Kidney epithelial cell (primary cell): ENCODE data around the gene RRBP1. TPM values are rescaled to one million over a fixed set of nuclear protein-coding genes. Genes with fewer than 3 reads are reported as not detected.

Experiments used
- DNase-seq: peaks from one replicate; pipeline ENCODE4 v3.0.0-alpha.2; 2010; ENCODE audit warnings: low read depth
- H3K27me3 ChIP-seq: 2 replicates; pipeline ENCODE4 v1.6.0; 2011; ENCODE audit warnings: low read length; ENCODE audit not compliant: control insufficient read depth, insufficient read depth
- H3K36me3 ChIP-seq: 2 replicates; pipeline ENCODE4 v1.5.1; 2011; ENCODE audit warnings: low read length; ENCODE audit not compliant: control insufficient read depth, insufficient read depth
- H3K4me3 ChIP-seq: 2 replicates; pipeline ENCODE4 v1.5.1; 2011; ENCODE audit warnings: low read depth, mild to moderate bottlenecking, control low read depth, low read length
- total RNA-seq: library from RNA; depleted of rRNA; stranded (reverse); fragments of >200 nt; gene quantifications from 2 replicates; pipeline ENCODE4 v1.2.3, GENCODE V29; 2015
- TF ChIP-seq, protein P1 (sequence below): IDR thresholded peaks from 2 replicates; pipeline ENCODE4 v1.5.1; 2011; ENCODE audit warnings: mild to moderate bottlenecking, moderate library complexity, low read length, control low read depth, inconsistent platforms; ENCODE audit not compliant: insufficient read depth, poor library complexity, severe bottlenecking

RRBP1 gene
- total RNA-seq, 1 donor from 2014 or later, result 98.4 TPM

DNA sequence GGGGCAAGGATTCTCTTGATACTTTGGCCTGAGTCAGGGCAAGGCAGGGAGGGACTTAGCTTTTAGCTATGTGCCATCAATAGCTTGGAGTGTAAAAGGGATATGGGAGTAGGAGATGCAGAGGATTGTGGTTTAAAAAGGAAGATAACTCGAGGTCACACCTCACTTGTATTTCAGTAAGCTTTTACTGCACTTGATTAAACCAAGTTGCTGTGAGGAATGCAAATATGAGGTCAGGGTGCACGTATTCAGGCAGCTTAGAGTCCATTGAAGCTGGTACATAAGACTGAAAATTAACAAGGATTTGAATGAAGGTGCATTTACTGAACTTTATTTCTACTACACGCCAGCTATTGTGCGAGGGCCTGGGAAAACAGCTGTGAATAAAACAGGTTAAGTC lies 80.1 kb downstream of the RRBP1 start:
- DNase-seq, result no peak
- H3K36me3 ChIP-seq, result no peaks in the 10 kb centered on the region
- H3K4me3 ChIP-seq, result no peak overlapping the region
- H3K27me3 ChIP-seq, result no peaks in the 10 kb centered on the region
- TF ChIP-seq, protein P1, sequence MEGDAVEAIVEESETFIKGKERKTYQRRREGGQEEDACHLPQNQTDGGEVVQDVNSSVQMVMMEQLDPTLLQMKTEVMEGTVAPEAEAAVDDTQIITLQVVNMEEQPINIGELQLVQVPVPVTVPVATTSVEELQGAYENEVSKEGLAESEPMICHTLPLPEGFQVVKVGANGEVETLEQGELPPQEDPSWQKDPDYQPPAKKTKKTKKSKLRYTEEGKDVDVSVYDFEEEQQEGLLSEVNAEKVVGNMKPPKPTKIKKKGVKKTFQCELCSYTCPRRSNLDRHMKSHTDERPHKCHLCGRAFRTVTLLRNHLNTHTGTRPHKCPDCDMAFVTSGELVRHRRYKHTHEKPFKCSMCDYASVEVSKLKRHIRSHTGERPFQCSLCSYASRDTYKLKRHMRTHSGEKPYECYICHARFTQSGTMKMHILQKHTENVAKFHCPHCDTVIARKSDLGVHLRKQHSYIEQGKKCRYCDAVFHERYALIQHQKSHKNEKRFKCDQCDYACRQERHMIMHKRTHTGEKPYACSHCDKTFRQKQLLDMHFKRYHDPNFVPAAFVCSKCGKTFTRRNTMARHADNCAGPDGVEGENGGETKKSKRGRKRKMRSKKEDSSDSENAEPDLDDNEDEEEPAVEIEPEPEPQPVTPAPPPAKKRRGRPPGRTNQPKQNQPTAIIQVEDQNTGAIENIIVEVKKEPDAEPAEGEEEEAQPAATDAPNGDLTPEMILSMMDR, result no peak

DNA sequence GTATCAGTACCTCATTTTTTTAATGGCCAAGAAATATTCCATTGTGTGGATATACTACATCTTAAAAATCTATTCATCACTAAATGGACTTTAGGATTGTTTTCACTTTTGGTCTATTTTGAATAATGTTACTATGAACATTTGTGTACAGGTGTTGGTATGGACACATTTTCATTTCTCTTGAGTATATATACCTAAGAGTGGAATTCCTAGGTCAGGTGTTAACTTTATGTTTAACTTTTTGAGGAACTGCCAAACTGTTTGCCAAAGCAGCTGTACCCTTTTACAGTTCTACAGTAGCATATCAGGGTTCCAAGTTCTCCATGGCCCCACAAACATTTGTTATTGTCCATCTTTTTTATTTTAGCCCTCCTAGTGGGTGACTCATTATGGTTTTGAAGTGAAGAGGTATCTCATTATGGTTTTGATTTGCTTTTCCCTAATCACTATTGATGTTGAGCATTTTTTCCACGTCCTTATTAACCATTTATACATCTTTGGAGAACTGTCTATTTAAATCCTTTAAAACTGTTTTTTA lies 84.0 kb downstream of the RRBP1 start:
- no peaks in the 10 kb centered on the region for H3K36me3 ChIP-seq
- TF ChIP-seq, protein P1, result no peak
- no peak for DNase-seq
- H3K4me3 ChIP-seq, result no peak overlapping the region
- H3K27me3 ChIP-seq, result no peaks in the 10 kb centered on the region

DNA sequence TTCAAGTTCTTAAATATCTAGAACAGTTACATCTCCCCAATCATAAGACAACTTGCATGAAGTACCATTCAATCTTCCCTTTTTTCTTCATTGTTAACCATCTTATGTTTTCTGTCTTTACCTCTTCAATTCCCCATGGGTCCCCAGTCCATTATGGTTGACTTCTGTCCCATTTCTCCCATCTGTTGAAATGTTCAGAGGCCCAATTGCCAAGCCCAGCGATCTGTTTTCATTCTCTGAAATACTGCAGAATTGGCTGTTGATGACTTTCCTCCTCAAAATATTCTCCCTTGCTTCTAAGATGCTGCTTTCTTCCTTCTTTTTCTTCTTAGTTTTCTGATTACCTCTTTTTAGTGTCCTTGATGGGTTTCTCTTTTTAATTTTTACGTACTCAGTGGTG lies 86.2 kb downstream of the RRBP1 start:
- Histone ChIP-seq H3K27me3 (no peaks in the 10 kb centered on the region), H3K4me3 (no peak overlapping the region), H3K36me3 (no peaks in the 10 kb centered on the region)
- no peak for DNase-seq
- TF ChIP-seq, protein P1, result no peak

DNA sequence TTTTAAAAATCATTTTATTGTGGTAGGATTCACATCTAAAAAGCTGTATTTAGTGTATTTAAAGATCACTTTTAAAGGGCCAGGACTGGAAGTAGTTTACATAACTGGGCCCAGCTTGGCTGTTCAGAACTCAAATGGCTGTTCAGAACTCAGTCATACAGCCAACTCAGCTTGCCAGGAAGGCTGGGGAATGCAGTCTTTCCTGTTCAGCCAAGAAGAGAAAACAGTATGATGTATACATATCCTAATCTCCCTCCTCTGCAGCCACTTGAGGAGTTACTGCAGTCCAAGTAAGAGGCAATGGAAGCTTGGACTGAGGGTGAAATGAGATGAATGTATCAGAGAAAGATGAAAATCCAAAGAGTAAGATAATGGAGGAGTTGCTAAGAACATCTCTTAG lies 87.6 kb downstream of the RRBP1 start:
- H3K4me3 ChIP-seq, result no peak overlapping the region
- DNase-seq, result no peak
- no peaks in the 10 kb centered on the region for H3K27me3 ChIP-seq
- no peaks in the 10 kb centered on the region for H3K36me3 ChIP-seq
- TF ChIP-seq, protein P1, result no peak

DNA sequence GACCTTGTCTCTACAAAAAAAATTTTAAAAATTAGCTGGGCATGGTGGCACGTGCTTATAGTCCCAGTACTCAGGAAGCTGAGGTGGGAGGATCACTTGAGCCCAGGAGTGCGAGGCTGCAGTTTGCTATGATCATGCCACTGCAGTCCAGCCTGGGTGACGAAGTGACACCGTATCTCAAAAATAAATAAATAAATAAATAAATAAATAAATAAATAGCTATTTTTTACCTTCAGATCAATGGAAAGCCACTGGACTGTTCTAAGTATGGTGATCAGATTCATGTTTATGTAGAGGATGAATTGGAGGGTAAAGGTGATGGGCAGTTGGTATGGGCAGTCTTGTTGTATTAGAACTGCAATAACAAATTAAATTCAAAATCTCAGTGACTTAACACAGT lies 88.1 kb downstream of the RRBP1 start:
- Histone ChIP-seq H3K4me3 (no peak overlapping the region), H3K27me3 (no peaks in the 10 kb centered on the region), H3K36me3 (no peaks in the 10 kb centered on the region)
- DNase-seq, result no peak
- TF ChIP-seq, protein P1, result no peak

DNA sequence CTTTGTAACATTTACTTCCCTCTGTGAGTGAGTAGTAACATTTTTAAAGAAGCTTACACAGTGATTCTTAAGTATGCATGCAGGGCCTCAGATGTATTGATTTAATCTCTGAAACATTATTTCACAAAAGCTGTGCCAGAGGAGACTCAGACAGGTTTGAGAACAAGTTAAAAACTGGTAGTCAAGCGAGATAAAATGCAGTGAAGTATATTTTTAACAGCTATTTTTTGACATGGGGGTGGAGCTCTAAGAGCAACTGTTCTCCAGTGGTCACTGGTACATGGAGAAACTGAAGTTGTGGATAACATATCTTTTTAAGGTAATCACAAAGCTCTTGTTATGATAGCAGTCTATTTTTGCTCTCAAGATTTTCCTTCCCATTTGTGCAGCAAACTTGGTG lies 91.8 kb downstream of the RRBP1 start:
- Histone ChIP-seq H3K4me3 (no peak overlapping the region), H3K36me3 (no peaks in the 10 kb centered on the region), H3K27me3 (no peaks in the 10 kb centered on the region)
- TF ChIP-seq, protein P1, result no peak
- no peak for DNase-seq
